Activated CD8-positive, alpha-beta memory T cell treated with anti-CD3 and anti-CD28 coated beads, Interleukin-2, amount 50 U/mL, for 1 hour (primary cell): ENCODE results near the gene PDSS2.
"Not testable (repeated sequence)": the region's sequence is repeated elsewhere in the genome, so short reads cannot be mapped to it uniquely, and the experiment has no call there.

ENCODE experiments used
- DNase-seq: peaks from one replicate; pipeline ENCODE4 v3.0.0-alpha.2; 2020; ENCODE audit errors: extremely low read depth

PDSS2 gene

DNA sequence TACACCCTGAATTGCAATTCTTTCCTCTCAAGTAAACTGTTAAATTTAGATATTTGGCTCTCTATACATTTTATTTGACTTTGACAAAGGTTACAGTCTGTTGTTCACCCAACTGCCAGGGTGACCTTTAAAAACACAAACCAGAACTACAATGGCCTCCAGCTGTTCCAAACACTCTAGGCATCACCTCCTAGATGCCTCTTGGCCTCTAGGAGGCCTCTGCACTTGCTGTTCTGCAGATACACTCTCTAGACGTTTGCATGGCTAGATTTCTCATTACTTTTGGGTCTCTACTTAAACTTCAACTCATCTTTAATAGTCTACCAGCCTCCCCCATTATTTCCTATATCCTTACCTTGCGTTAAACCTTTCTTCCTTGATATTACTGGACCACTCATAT is 241.2 kb downstream of the PDSS2 start:
- no peak for DNase-seq

DNA sequence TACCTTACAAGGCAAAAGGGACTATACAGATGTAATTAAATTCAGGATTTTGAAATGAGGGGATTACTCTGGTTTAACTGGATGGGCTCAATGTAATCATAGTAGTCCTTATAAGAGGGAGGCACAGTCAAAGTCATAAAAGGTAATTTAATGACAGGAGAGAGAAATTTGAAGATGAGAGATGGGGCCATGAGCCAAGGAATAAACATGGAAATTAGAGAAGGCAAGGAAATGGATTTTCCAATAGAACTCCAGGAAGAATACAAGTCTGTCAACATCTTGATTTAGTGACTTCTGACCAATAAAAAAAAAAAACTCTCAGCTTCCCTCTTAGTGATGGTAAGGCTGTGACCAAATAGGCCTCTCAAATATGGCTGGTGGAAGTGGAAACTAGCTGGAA is 242.1 kb downstream of the PDSS2 start:
- no peak for DNase-seq

GRCh38 chr6:107216197-107216933 is 243.0 kb downstream of the PDSS2 start:
- no peak for DNase-seq

GRCh38 chr6:107215334-107215733 is 244.0 kb downstream of the PDSS2 start:
- DNase-seq: no peak

DNA sequence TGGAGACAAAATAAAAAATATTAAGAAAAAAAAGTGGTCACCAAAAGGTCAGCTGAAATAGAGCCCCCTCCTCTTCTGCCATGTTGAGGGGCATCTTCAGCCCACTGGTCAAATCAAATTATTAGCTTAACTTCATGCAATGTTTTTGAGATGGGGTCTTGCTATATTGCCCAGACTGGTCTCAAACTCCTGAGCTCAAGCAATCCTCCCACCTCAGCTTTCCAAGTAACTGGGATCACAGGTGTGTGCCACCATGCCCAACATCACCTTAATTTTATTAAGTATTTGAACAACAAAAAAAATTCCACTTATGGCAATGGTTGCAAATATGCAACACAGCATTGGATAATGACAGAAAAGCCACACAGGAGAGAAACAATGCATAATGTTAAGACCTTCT is 244.7 kb downstream of the PDSS2 start:
- DNase-seq: no peak

GRCh38 chr6:107209406-107210305 is 249.7 kb downstream of the PDSS2 start:
- DNase-seq: no peak

- no peak for DNase-seq
Measured at GRCh38 chr6:107207251-107207873, 252.0 kb downstream of the PDSS2 start.

- DNase-seq: no peak
Measured at GRCh38 chr6:107205058-107205998, 254.0 kb downstream of the PDSS2 start.

GRCh38 chr6:107202876-107203468 is 256.4 kb downstream of the PDSS2 start:
- no peak for DNase-seq

DNA sequence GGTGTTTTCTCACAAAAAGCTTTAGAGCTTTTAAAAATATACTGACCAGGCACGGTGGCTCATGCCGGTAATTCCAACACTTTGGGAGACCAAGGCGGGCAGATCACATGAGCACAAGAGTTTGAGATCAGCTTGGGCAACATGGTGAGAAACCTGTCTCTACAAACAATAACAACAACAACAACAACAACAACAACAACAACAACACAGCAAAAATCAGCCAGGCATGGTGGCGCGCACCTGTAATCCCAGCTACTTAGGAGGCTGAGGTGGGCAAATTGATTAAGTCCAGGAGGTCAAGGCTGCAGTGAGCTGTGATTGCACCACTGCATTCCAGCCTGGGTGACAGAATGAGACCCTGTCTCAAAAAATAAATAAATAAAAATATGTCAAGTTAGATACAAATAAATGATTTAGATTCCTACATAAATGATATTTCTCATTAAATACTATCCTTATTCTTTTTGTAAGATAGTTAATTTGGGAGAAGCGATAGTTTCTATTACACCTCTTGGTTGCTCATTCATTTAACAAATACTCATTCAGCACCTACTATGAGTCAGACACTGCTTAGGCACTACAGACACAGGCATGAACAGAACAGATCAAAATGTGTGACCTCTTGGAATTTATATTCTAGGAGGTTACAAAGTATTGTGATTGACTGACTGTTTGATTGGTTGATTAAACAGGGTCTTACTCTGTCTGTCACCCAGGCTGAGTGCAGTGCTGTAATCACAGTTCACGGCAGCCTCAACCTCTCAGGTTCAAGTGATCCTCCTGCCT is 260.5 kb downstream of the PDSS2 start:
- DNase-seq: no peak

DNA sequence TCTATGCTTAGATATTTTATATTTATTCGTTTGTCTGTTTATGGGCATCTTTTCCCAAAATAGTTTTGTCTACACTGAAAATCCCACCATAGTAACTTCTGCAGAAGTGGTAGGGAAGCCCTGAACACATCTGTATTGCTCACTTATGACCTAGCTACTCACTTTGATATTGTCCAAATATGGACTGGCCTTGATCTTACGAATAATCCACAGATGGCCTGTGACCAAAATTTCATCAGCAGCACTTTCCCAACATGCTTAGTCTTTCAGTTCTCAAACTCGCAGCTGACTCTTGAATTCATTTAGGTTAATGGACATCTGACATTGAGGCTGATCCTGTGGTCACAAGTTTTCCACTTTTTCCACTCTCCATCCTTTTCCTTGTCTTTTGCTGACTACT is 263.2 kb downstream of the PDSS2 start:
- no peak for DNase-seq

GRCh38 chr6:107194723-107195122 is 264.6 kb downstream of the PDSS2 start:
- DNase-seq: not testable (repeated sequence)

DNA sequence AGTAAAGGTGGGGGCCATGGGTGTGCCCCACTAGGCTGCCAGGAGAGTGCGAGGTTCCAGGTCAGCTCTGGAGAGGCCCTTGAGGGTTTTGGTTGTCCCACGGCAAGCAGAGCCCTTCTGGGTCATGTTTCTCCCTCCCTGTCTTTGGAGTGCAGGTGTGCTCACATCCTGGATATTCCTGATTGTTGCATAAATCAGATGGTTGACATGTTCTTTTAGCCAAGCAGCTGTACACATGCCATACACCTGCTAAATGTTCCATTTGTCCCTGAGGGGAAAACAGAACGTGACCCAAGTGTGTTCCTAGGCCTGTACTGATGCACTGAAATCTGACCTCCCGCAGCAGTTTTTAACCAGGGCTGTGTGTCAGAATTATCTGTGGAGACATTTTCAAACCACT is 266.5 kb downstream of the PDSS2 start:
- DNase-seq: no peak

- DNase-seq: no peak
Measured at GRCh38 chr6:107187630-107188029, 271.7 kb downstream of the PDSS2 start.

DNA sequence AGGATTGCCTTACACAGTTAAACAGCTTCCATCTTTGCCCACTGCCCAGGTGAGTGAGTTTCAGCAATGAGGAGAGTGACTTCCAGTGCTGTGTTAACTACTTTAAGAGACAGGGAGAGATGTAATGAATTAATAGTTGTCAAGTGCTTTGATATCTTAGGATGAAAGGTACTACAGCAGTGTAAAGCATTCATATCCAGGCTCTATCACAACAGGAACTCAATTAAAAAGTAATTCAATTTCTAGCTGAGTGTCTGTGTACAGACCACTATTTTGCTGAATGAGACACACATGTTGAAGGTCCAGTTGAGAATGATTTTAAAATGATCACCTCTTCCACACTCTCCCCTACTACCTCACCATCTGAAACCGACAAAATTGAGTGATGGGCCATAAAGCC is 273.3 kb downstream of the PDSS2 start:
- DNase-seq: no peak

DNA sequence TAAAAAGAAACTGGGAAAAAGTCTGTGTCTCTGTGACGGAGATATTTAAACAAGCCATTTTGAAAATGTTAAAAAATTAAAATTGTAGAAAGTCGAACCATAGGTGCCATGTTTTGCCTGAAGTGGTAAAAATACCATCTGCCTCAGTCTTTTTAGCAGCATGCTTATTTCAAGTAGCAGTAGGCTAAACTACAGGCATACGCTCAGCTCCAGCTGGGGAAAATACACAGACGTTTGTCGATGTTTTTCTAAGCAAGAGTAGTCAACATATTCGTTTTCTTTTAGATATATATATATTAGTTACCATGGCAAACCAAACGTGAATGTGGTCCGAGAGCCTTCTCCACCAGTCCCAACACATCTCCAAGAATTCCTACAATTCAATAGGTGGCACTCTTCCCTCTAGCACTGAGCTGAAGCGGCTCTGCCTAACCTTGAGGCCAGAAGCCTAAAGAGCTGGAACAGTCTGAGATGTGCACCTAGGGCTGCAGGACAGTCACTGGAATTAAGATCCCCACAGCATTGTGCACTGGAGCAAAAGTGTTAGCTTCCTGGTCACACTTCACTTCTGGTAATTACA is 273.9 kb downstream of the PDSS2 start:
- no peak for DNase-seq

GRCh38 chr6:107184435-107184834 is 274.9 kb downstream of the PDSS2 start:
- no peak for DNase-seq

- no peak for DNase-seq
Measured at GRCh38 chr6:107180099-107180498, 279.3 kb downstream of the PDSS2 start.

DNA sequence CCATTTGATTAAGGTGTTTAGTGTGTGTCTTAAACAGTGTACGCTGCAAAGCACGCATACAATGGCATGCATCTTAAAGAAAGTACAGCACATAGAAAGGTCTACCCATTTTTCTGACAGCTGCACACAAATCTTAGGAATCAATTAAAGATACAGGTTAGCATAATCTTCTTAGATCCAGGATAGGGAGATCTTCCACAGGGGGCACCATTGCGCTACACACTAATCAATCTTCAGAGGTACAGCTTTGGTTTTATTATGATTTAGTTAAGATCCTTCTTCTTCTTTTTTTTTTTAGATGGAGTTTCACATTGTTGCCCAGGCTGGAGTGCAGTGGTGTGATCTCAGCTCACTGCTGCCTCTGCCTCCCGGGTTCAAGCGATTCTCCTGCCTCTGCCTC is 280.4 kb downstream of the PDSS2 start:
- DNase-seq: no peak

GRCh38 chr6:107173779-107174178 is 285.6 kb downstream of the PDSS2 start:
- DNase-seq: no peak
